Measurements from ENCODE around the gene CD4. TPM values are rescaled to one million over a fixed set of nuclear protein-coding genes. Genes with fewer than 3 reads are reported as not detected.

Gene CD4
- total RNA-seq, 3 donors from 2014 or later: 8.9 to 16.5 (median 14.8) TPM

DNA sequence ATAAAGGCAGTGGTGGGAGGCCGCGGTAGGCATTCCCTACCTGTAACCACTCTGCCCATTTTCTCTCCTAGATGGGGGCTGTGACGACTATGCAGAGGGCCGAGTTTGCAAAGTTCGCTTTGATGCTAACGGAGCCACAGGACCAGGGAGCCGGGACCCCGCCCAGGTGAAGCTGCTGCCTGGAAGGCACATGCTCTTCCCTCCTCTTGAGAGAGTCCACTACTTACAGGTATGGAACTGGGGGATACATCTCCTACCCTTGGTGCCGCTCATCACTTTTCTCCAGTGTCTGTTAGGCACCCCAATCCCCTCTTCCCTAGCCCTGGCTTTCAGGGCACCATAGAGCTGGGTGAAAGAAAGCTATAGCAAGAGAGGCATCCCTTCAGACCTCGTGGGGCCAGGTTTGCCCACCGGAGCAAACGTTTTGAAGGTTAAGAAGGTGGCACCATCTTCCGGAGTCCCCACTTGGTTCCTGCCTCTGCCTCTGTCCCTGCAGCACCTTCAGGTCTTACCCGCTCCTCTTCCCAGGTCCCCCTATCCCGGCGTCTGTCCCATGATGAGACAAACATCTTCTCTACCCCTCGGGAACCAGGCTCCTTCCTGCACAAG, 36.9 kb downstream of the CD4 start:
- peaks cover 6% of the 10 kb centered on the region for H3K4me1 ChIP-seq (ENCODE audit: low read depth)
- ATAC-seq: no peak
- TF ChIP-seq, protein P1, sequence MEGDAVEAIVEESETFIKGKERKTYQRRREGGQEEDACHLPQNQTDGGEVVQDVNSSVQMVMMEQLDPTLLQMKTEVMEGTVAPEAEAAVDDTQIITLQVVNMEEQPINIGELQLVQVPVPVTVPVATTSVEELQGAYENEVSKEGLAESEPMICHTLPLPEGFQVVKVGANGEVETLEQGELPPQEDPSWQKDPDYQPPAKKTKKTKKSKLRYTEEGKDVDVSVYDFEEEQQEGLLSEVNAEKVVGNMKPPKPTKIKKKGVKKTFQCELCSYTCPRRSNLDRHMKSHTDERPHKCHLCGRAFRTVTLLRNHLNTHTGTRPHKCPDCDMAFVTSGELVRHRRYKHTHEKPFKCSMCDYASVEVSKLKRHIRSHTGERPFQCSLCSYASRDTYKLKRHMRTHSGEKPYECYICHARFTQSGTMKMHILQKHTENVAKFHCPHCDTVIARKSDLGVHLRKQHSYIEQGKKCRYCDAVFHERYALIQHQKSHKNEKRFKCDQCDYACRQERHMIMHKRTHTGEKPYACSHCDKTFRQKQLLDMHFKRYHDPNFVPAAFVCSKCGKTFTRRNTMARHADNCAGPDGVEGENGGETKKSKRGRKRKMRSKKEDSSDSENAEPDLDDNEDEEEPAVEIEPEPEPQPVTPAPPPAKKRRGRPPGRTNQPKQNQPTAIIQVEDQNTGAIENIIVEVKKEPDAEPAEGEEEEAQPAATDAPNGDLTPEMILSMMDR (IDR thresholded peaks at IDR 0.05): no peak
- intact Hi-C loops (cut with DNase I, micrococcal nuclease): loop anchor here (5.0 to 10.0 kb wide), 2 partner anchors 74 to 91 kb away; partner anchors contain the start of gene MLF2 (in 1 of the 2)
- H3K9me3 ChIP-seq: no peaks in the 10 kb centered on the region
- no peak overlapping the region for H3K4me3 ChIP-seq
- peak in 1 of 3 donors; percentile 28 for DNase-seq
- H3K36me3 ChIP-seq (ENCODE audit: low read depth): no peaks in the 10 kb centered on the region

DNA sequence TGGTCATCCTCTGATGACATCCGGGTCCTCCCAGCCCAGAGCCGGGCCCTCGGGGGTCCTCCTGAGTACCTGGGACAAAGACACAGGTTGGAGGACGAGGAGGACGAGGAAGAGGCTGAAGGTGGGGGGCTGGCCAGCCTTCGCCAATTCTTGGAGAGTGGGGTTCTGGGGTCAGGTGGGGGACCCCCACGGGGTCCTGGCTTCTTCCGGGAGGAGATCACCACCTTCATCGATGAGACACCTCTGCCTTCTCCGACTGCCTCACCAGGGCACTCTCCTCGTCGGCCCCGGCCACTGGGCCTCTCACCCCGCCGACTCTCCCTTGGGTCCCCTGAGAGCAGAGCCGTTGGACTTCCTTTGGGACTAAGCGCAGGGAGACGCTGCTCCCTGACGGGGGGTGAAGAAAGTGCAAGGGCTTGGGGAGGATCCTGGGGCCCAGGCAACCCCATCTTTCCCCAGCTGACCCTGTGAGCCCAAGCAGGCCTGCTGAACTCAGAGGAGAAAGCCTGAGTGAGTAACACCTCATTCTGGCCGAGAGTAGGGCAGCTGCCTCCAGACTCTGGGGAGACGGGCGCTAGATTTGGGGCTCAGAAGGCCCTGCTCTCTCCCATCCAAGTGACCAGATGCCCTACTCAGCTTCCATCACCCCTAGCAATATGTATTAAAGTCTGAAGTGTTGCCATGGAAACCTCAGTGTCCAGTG, 37.6 kb downstream of the CD4 start:
- Histone ChIP-seq H3K4me1 (ENCODE audit: low read depth) (peaks cover 6% of the 10 kb centered on the region), H3K4me3 (no peak overlapping the region), H3K36me3 (ENCODE audit: low read depth) (no peaks in the 10 kb centered on the region), H3K9me3 (no peaks in the 10 kb centered on the region)
- ATAC-seq (no peak), DNase-seq (peak in 1 of 3 donors; percentile 29)
- TF ChIP-seq, protein P1 (IDR thresholded peaks at IDR 0.05): no peak
- intact Hi-C loops (cut with DNase I, micrococcal nuclease): loop anchor here (5.0 to 10.0 kb wide), 2 partner anchors 75 to 92 kb away; partner anchors contain the start of gene MLF2 (in 1 of the 2)

DNA sequence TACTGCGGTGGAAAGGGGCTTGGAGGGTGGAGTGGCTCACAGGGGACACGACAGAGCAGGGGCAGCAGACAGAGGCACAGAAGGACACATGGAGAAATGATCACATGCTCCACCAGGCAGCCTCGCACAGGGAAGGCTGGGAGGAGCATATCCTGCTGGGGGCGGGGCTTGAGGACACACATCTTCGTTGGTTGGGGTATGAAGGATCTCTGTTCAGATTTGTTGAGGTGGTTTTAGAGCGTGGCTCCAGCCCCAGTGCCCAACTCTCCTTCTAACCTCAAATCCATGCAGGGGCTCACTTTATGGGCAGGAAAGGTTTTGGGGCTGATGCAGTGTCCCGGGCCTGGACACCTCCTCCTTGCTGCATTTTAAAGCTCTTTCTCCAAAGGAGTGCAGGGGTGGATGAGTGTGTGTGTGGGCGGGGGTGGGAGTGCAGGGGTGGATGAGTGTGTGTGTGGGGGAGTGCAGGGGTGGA, 38.1 kb downstream of the CD4 start:
- H3K4me1 ChIP-seq (ENCODE audit: low read depth): peaks cover 6% of the 10 kb centered on the region
- H3K9me3 ChIP-seq: no peaks in the 10 kb centered on the region
- ATAC-seq: peak; percentile 43
- peak; percentile 76 to 87 (median 82) for DNase-seq
- intact Hi-C loops (cut with DNase I, micrococcal nuclease): loop anchor here (5.0 to 10.0 kb wide), 2 partner anchors 75 to 93 kb away; partner anchors contain the start of gene MLF2 (in 1 of the 2)
- TF ChIP-seq, protein P1 (IDR thresholded peaks at IDR 0.05): no peak
- no peaks in the 10 kb centered on the region for H3K36me3 ChIP-seq (ENCODE audit: low read depth)
- no peak overlapping the region for H3K4me3 ChIP-seq

DNA sequence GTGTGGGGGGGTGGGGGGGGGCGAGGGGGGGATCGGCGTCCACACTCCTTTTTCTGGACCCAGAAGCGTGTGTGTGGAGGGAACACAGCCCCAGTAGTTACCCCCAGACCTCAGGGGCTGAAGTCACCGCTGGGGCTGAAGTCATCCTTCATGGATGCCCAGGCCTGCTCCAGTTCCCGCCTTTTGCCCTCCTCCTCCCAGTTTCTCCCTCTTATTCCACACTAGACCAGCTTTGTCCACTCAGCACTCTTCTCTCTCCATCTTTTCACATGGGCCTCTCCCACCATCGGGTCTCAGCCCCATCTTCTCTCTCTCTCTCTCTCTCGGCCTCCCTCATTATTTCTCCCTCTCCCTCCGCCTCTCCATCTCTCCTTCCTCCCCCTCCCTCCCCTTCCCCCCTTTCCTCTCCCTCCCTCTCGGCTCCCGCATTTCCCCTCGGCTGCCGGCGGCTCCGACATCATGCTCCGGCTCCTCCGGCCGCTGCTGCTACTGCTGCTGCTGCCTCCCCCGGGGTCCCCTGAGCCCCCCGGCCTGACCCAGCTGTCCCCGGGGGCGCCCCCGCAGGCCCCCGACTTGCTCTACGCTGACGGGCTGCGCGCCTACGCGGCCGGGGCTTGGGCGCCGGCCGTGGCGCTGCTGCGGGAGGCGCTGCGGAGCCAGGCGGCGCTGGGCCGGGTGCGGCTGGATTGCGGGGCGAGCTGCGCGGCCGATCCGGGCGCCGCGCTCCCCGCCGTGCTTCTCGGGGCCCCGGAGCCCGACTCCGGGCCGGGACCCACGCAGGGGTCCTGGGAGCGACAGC, 38.9 kb downstream of the CD4 start, which contains the start of gene P3H3:
TSS of gene P3H3 (plus strand) at position 426 of the 799 bp plus-strand sequence. CDS start at position 460, 34 bp downstream.
- intact Hi-C loops (cut with DNase I, micrococcal nuclease): loop anchor here (5.0 to 10.0 kb wide), 2 partner anchors 76 to 93 kb away; partner anchors contain the start of gene MLF2 (in 1 of the 2)
- peak; percentile 33 for ATAC-seq
- H3K36me3 ChIP-seq (ENCODE audit: low read depth): no peaks in the 10 kb centered on the region
- DNase-seq: peak in 1 of 3 donors; percentile 42
- no peaks in the 10 kb centered on the region for H3K9me3 ChIP-seq
- peaks cover 6% of the 10 kb centered on the region for H3K4me1 ChIP-seq (ENCODE audit: low read depth)
- TF ChIP-seq, protein P1 (IDR thresholded peaks at IDR 0.05): no peak
- peak within 1 kb of the TSS; percentile 30 for H3K4me3 ChIP-seq

Data from mucosa of descending colon (tissue), 3 donors.